Lower lobe of right lung (tissue), 2 donors: Measurements from ENCODE around the gene DOCK3. TPM values are rescaled to one million over a fixed set of nuclear protein-coding genes. Genes with fewer than 3 reads are reported as not detected.

Experiments
- ATAC-seq, 2 donors: fragments of 200-7000 bp; cut with Tn5 transposase; one replicate each; pipeline ENCODE4 v1.9.1; 2020 to 2022; ENCODE audit warnings: mild to moderate bottlenecking in 2 of 2, moderate library complexity in 2 of 2
- DNase-seq: peaks from one replicate; pipeline ENCODE4 v3.0.0-alpha.2; 2020
- H3K27ac ChIP-seq: fragments of 200-600 bp; one replicate; pipeline ENCODE4 v1.8.0; 2022
- H3K27me3 ChIP-seq: fragments of 200-600 bp; one replicate; pipeline ENCODE4 v1.8.0; 2022; ENCODE audit warnings: low read depth
- H3K36me3 ChIP-seq: fragments of 200-600 bp; one replicate; pipeline ENCODE4 v1.8.0; 2022; ENCODE audit warnings: mild to moderate bottlenecking
- H3K4me1 ChIP-seq: fragments of 200-600 bp; one replicate; pipeline ENCODE4 v1.8.0; 2022
- H3K4me3 ChIP-seq: fragments of 200-600 bp; one replicate; pipeline ENCODE4 v1.8.0; 2022; ENCODE audit warnings: mild to moderate bottlenecking
- H3K9me3 ChIP-seq: fragments of 200-600 bp; one replicate; pipeline ENCODE4 v1.8.0; 2022
- intact Hi-C: fragments of 100-400 bp; cut with DNase I; formaldehyde crosslinking; loops from one replicate; pipeline ENCODE4 v1.11.0; 2022
- total RNA-seq: library from RNA; stranded (reverse); fragmentation: NEBNext Ultra II Directional; extraction: Animal tissue kit (Norgen Biotek cat#: 25700); gene quantifications from one replicate; pipeline ENCODE4 v1.2.1, GENCODE V29; 2021
- TF ChIP-seq, protein P1 (sequence below): fragments of 200-600 bp; IDR thresholded peaks from one replicate; pipeline ENCODE4 v1.8.0; 2022; ENCODE audit warnings: antibody characterized with exemption, mild to moderate bottlenecking
- donor health status: DM: no; HTN: yes; CAD: no; lungs with severe emphysema.

Gene DOCK3
- total RNA-seq, 1 donor from 2014 or later: 1.5 TPM

DNA sequence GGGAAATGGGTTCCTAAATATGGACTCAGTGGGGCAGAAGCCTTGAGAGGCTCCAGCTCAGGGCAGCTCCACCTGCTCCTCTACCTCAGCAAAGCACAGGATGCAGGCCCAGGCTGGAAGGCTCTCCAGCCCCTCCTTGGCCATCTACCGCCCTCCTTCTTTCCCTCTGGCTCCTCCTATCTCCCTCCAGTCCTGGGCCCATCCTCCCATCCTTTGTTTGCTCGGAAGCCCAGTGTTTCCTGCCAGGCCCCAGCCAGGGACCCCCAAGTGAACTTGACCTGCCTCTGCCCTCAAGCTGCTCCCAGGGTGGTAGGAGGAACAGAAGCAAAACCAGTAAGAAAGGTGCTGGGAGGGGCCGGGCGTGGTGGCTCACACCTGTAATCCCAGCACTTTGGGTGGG, 37.7 kb upstream of the DOCK3 start:
- intact Hi-C loops: no loop called here
- peaks cover 9% of the 10 kb centered on the region for H3K4me1 ChIP-seq
- H3K27ac ChIP-seq: no peak overlapping the region
- no peaks in the 10 kb centered on the region for H3K9me3 ChIP-seq
- ATAC-seq (no peak), DNase-seq (no peak)
- H3K36me3 ChIP-seq: peaks cover 28% of the 10 kb centered on the region
- no peak overlapping the region for H3K4me3 ChIP-seq
- TF ChIP-seq, protein P1, sequence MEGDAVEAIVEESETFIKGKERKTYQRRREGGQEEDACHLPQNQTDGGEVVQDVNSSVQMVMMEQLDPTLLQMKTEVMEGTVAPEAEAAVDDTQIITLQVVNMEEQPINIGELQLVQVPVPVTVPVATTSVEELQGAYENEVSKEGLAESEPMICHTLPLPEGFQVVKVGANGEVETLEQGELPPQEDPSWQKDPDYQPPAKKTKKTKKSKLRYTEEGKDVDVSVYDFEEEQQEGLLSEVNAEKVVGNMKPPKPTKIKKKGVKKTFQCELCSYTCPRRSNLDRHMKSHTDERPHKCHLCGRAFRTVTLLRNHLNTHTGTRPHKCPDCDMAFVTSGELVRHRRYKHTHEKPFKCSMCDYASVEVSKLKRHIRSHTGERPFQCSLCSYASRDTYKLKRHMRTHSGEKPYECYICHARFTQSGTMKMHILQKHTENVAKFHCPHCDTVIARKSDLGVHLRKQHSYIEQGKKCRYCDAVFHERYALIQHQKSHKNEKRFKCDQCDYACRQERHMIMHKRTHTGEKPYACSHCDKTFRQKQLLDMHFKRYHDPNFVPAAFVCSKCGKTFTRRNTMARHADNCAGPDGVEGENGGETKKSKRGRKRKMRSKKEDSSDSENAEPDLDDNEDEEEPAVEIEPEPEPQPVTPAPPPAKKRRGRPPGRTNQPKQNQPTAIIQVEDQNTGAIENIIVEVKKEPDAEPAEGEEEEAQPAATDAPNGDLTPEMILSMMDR: no peak
- H3K27me3 ChIP-seq: no peaks in the 10 kb centered on the region

DNA sequence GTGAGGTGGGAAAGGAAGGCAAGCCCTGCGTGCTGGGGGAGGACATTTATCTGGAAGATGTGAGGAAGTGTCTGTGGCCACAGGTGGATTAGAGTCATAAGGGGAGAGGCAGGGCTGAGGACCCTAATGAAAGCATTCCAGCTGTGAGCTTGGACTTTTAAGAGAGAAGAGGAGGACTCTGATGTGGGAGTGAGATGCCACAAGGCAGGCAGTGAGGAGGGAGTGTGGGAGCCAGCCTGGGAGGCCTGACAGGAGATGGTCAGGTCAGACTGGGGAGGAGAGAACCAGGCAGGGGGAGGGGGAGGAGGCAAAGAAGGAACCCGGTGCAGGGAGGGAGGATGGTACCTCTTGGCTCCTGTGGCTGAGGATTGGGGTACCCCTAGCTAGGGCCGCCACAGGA, 36.8 kb upstream of the DOCK3 start:
- no peaks in the 10 kb centered on the region for H3K9me3 ChIP-seq
- TF ChIP-seq, protein P1: no peak
- no peaks in the 10 kb centered on the region for H3K27me3 ChIP-seq
- intact Hi-C loops: no loop called here
- H3K4me3 ChIP-seq: no peak overlapping the region
- H3K4me1 ChIP-seq: peaks cover 9% of the 10 kb centered on the region
- H3K27ac ChIP-seq: no peak overlapping the region
- H3K36me3 ChIP-seq: peaks cover 37% of the 10 kb centered on the region
- ATAC-seq: no peak
- no peak for DNase-seq

DNA sequence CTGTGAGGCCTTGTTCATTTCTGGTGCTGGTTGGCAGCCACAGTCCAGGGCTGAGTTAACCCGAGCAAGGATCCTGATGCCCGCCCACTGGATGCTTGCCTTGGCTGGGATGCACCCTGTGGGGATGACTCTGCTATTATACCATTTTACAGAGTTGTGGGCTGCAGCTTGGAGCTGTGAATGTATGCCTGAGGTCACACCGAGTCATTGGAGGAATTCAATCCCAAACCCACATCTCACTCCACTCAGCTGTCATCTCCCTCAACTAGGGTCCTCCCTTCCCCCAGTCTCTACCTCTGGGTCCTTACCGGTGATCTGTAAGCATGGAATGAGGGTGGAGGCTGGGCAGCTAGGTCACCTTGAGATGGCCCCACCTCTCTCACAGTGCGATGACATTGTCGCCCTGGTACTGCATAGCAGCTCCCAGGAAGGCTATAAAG, 35.7 kb upstream of the DOCK3 start:
- H3K27me3 ChIP-seq: no peaks in the 10 kb centered on the region
- DNase-seq: no peak
- intact Hi-C loops: no loop called here
- H3K4me3 ChIP-seq: no peak overlapping the region
- no peak overlapping the region for H3K27ac ChIP-seq
- peaks cover 48% of the 10 kb centered on the region for H3K36me3 ChIP-seq
- TF ChIP-seq, protein P1: no peak
- no peak for ATAC-seq
- no peaks in the 10 kb centered on the region for H3K9me3 ChIP-seq
- peaks cover 9% of the 10 kb centered on the region for H3K4me1 ChIP-seq

DNA sequence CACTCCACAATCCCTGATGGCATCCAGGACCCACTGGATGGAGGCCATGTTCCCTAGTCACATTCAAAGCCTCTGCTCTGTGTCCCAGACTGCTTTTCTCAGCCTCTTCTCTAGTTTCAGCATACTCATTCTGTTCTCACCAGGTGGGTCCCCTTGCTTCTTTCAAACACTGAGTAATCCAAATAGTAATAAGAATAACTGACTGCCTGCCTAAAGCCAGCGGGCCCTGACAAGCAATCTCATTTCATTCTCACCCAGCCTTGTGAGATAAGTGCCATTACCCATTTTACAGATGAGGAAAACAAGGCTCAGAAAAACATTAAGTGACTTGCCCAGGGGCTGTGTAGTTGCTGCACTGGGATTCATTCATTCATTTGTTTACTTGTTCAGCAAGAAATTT, 32.3 kb upstream of the DOCK3 start:
- ATAC-seq (no peak), DNase-seq (no peak)
- intact Hi-C loops: no loop called here
- TF ChIP-seq, protein P1: no peak
- no peak overlapping the region for H3K4me3 ChIP-seq
- H3K27ac ChIP-seq: no peak overlapping the region
- H3K27me3 ChIP-seq: no peaks in the 10 kb centered on the region
- peaks cover 81% of the 10 kb centered on the region for H3K36me3 ChIP-seq
- no peaks in the 10 kb centered on the region for H3K4me1 ChIP-seq
- H3K9me3 ChIP-seq: no peaks in the 10 kb centered on the region

DNA sequence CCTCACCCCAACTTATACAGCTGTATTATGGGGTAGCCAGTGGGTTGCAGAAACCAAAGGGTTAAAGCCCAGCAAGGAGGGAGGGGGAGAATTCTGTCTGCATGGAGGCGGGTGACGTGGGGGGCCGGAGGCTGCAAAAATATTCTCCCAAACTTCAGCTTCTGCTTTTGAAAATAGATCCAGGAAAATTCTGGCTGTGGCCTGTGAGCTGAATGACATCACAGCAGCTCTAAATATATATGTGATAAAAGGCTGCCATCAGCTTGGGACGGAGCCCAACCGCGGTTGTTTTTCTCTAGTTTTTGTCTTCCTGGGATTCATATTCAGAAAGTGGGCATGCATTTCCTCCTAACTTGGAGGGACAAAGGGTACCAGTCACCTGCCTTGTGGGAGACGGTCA, 30.2 kb upstream of the DOCK3 start:
- peaks cover 98% of the 10 kb centered on the region for H3K36me3 ChIP-seq
- DNase-seq (no peak), ATAC-seq (no peak)

More for the DNA sequence above, 30.2 kb upstream of the DOCK3 start:
- intact Hi-C loops: no loop called here
- no peak overlapping the region for H3K27ac ChIP-seq
- H3K4me1 ChIP-seq: no peaks in the 10 kb centered on the region
- no peak overlapping the region for H3K4me3 ChIP-seq
- H3K27me3 ChIP-seq: no peaks in the 10 kb centered on the region
- H3K9me3 ChIP-seq: no peaks in the 10 kb centered on the region
- TF ChIP-seq, protein P1: no peak
